8988T (cell line): Measurements from ENCODE around the gene PADI3.

ENCODE experiments used
- DNase-seq: peaks from one replicate; pipeline ENCODE4 v3.0.0; 2011

PADI3 gene

GRCh38 chr1:17276568-17276967, 27.7 kb downstream of the PADI3 start:
- peak; percentile 78 for DNase-seq

DNA sequence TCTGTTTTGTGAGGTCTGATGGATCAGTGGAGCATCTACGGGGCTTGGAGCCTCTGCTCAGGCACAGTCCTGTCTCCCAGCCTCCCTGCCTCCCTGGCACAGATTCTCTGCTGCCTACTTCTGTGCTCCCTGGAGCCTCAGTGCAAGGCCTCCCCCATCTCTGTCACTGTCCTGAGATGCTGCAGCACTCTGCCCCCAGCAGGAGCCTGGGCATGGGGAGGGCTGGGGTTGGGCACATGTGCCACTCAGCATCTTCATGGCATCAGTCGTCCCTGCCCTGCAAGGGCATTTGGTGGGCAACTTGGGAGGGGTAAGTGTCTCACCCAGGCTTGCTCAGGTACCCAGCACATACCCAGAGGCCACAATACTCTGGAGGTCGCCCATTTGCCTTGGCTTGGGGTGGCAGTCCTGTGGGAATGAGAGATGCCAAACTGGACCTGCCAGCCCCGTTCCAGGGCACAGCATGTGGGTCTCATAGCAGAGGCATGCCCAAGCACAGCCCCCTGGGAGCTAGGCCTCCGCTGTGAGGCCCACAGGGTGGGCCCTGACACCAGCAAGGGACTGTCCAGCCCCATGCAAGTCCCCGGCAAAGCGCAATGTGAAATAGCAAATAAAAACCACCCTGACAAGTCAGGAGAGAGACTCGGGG, 28.7 kb downstream of the PADI3 start:
- DNase-seq = no peak

DNA sequence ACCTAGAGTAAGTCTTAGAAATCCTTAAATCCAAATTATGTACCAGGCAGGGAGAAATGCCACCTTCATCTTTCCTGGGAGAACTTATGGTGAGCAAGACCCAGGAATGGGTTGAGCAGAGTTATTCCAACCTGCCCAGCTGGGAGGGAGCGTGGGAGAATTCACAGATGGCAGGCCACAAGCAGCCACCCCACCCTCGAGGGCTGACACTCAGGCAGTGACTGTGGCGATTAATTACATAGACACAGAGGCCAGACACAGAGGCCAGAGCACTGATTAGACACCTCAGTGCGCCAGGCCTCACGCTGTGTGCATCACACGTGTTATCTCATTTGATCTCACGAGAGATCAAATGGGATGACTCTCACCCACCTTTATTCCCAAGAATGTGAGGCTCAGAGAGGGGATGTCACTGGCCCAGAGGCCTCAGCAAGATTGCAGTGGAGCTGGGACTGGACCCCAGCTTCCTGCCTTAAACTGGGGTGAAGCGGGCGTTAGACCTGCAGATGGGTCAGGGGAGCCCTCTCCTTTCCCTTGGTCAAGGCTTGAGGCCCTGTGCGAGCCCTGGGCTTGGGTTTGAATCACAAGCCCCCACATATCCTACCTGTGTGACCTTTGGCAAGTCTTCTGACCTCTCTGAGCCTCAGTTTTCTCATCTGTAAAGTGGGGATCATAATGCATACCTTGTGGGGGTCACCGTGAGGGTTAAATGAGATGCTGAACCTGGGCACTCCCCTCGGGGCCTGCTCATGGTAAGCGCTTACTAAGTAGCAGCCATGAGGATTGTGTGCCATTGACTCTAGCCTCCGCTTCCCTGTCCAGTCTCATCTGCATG, 30.3 kb downstream of the PADI3 start:
- DNase-seq = no peak

DNA sequence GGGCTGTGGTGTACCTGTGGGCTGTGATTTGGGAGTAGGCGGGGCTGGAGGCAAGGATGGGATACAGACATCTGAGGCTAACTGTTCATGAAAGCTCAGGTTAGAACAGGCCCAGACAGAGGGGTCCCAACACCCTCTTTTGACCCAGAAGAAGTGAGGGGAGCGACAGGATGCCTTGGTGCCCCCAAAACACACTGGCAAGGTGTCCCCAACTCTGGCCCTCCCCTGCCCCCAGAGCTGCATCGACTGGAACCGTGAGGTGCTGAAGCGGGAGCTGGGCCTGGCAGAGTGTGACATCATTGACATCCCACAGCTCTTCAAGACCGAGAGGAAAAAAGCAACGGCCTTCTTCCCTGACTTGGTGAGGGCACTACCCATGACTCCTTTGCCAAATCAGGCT, 31.5 kb downstream of the PADI3 start:
- DNase-seq = no peak

- DNase-seq = no peak
Observed at GRCh38 chr1:17280894-17281293, 32.0 kb downstream of the PADI3 start.

DNA sequence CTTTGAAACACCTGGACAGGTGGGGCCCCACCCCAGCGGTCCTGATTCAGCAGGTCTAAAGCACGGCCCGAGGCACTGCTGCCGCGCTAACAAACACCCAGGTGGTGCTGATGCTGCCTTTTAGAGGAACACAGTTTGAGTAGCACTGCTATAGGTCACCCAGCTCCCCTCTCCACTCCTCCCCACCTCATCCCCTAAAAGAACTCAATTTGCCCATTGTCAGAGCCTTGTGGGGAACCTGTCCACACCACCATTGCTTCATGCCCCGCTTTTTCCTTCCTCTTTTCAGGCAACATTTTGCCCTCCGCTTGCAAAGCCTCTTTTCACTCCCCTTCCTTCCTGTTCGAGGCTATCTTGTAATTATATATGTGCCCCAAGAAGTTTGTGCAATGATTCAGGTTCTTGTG, 32.9 kb downstream of the PADI3 start:
- no peak for DNase-seq

DNA sequence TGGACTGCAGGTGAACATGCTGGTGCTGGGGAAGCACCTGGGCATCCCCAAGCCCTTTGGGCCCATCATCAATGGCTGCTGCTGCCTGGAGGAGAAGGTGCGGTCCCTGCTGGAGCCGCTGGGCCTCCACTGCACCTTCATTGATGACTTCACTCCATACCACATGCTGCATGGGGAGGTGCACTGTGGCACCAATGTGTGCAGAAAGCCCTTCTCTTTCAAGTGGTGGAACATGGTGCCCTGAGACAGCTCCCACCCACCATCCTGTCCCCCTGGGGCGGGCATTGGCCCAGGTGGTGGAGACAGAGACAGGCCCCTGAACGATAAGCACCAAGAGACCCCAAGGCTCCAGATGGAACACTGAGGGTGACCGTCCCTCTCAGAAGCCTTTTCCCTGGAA, 33.9 kb downstream of the PADI3 start:
- no peak for DNase-seq

DNA sequence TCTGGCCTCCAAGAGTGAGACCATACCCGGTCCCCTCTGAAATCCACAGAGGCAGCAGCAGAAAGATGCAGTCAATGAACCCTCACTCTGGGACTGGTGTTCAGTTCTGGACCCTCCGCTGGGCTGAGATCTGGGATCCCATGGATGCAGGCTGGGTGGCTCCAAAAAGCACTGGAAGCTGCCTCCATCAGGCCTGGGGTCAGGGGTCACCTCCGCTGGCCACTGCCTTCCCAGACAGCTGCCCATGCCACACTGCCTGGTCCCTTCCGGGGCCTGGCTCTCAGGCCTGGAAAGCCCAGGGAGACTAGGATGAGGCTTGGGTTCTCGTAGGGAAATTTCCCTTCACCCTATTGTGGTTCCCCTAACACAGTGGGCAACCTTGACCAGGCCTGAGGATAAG, 37.7 kb downstream of the PADI3 start:
- no peak for DNase-seq

- peak; percentile 50 for DNase-seq
Observed at GRCh38 chr1:17287130-17287776, 38.4 kb downstream of the PADI3 start.

DNA sequence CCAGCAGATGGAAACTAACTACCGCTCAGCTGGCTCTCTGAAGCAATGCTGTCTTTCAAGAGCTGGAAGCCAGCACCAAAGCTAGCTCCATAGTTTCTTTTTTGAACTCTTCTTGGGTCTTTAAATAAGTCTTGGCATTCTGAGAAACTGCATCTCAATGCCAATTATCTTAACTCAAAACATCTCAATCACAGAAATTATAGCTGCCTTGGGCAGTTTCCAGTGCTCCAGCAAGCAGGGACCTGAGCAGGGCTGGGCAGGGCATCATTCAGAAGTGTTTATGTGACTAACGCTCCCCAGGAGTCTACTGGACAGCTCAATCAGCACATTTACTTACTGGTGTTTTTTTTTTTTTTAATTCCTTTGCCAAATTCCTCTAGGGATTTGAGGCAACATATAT, 40.8 kb downstream of the PADI3 start:
- no peak for DNase-seq

- DNase-seq = no peak
Observed at GRCh38 chr1:17290553-17290952, 41.7 kb downstream of the PADI3 start.

DNA sequence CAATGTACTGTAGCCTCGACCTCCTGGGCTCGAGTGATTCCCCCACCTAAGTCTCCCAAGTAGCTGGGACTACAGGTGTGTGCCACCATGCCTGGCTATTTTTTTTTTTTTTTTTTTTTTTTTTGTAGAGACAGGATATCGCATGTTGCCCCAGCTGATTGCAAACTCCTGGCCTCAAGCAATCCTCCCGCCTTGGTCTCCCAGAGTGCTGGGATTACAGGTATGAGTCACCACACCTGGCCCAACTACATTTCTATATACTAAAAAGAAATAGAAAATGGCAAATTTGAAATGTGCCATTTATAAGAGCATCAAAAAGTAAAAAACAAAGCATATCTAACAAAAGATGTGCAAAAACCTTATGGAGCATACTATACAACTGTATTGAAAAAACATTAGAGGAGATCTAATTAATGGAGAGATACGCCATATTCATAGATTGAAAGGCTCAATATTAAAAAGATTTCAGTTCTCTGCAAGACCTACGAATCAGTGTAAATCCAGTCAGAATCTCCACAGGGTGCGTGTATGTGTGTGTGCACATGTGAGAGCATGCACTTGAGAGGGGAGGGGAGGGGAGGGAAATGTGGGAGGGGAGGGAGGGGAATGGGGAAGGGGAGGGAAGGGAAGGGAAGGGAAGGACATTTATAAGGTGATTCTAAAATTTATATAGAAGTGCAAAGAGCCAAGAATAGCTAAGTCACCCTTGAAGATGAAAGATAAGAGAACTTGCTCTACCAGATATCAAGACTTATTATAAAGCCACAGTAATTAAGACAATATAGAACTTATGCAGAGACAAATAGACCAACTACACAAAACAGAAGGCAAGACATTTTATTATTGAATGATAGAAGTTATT, 43.6 kb downstream of the PADI3 start:
- no peak for DNase-seq

DNA sequence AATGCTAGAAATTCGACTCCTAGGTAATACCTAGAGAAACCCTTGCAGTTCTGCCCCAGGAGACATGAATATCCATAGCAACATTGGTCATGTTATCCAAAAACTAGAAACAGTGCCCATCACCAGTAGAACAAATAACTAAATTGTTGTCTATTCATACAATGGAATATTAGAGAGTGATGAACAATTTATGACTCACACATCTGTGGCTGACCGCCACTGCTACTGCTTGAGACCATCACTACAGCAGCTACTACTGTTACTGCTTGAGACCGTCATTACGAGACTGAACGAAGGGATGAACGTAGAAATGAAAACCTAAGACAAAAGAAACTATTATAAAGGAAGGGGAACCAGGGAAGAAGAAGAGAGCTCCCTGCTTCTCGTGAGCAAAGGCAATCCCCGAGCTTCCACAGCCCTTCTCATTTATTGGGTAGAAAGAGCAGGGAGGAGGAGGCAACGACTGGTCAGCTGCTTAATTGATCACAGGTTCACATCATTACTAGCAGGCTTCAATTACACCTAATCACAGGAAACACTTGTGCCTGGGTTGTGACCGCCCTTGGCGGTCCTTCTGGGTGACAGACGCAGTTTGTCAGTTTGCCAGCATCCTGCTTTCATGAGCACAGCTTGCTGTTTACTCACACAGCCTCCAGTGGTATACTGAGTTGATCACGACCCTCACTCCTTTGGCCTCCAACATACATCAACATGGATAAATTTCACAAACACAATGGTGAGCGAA, 45.0 kb downstream of the PADI3 start:
- DNase-seq = no peak

GRCh38 chr1:17295292-17295691, 46.4 kb downstream of the PADI3 start:
- DNase-seq = no peak

DNA sequence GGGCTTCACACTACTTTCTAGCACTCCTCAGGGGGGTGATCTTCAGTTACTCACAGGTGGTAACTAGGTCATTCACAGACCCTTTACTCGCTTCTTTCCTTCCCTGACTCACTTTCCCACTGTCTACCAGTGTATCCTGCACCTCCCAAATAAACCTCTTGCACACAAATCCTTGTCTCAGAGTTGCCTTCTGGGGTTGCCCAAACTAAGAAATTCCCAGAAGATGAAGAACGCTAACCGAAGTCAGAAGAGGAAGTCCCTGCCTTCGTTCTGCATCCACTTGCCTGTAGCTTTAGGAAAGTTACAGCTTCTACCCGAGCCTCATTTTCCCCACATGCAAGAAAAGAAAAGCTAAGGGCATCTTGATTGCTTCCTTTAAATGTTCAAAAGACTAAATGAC, 47.2 kb downstream of the PADI3 start:
- DNase-seq = no peak

DNA sequence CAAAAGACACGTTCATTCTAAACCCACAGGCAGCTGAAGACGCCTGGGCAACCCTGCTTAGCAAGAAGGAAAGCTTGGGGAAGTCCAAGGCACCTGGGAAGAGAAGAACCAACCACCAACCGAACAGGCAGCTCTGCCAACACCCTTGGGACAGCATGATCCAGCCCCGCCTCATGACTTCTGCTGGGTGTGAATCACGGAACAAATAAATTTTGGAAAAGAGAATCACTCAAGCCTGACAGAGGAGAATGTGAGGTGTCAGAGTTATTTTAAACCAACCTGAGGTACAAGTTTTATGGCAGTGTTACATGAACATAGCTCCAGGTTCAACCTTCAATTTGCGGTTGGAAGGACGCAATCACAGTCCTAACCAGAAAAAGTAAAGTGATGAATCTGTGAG, 49.1 kb downstream of the PADI3 start:
- no peak for DNase-seq

GRCh38 chr1:17301767-17302166, 52.9 kb downstream of the PADI3 start:
- DNase-seq = no peak

- DNase-seq = no peak
Observed at GRCh38 chr1:17304151-17304825, 55.4 kb downstream of the PADI3 start.

GRCh38 chr1:17304826-17305175, 55.9 kb downstream of the PADI3 start:
- DNase-seq = no peak

DNA sequence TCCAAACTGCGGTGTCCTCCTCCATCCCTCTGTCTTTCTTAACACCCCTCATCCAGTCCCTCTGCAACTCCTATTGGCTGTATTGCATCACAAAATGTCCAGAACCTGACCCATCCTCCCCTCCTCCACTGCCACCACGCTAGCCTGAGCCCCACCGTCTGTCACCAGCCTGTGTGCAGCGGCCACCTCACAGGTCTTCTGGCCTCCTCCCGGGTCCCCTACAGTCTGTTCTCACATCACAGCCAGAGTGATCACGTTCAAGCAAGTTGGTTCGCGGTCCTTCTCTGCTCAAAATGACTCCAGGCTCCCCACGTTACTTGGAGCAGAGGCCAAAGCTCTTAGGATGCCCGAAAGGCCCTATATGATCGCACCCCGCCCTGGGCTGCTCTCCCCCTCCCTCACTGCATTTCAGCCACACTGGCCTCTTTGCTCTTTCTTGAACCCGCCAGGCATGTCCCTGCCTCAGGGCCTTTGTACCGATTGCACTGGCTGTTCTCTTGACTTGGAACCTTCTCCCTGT, 56.7 kb downstream of the PADI3 start:
- DNase-seq = no peak

GRCh38 chr1:17306407-17306806, 57.5 kb downstream of the PADI3 start:
- no peak for DNase-seq

- DNase-seq = no peak
Observed at GRCh38 chr1:17306921-17307320, 58.0 kb downstream of the PADI3 start.
